ENCODE measurements around the gene RSPH1. TPM values are rescaled to one million over a fixed set of nuclear protein-coding genes. Genes with fewer than 3 reads are reported as not detected.

Gene RSPH1
- total RNA-seq, 2 donors from 2014 or later: not detected

- TF ChIP-seq CTCF (IDR thresholded peaks at IDR 0.05): no peak
- no peaks in the 10 kb centered on the region for H3K4me1 ChIP-seq
- H3K4me3 ChIP-seq: no peak overlapping the region
- no peaks in the 10 kb centered on the region for H3K27me3 ChIP-seq
- H3K27ac ChIP-seq: no peak overlapping the region
- DNase-seq (ENCODE audit: low spot score): no peak
- no peaks in the 10 kb centered on the region for H3K9me3 ChIP-seq
- H3K36me3 ChIP-seq: no peaks in the 10 kb centered on the region
Observed at GRCh38 chr21:42455754-42456440, 40.1 kb downstream of the RSPH1 start.

GRCh38 chr21:42455196-42455595 is 40.8 kb downstream of the RSPH1 start:
- no peaks in the 10 kb centered on the region for H3K9me3 ChIP-seq
- no peak for TF ChIP-seq CTCF (IDR thresholded peaks at IDR 0.05)
- H3K36me3 ChIP-seq: no peaks in the 10 kb centered on the region
- no peak for DNase-seq (ENCODE audit: low spot score)
- H3K4me1 ChIP-seq: peaks cover 0 to 2% of the 10 kb centered on the region in 2 donors
- H3K4me3 ChIP-seq: no peak overlapping the region
- H3K27me3 ChIP-seq: no peaks in the 10 kb centered on the region
- no peak overlapping the region for H3K27ac ChIP-seq

GRCh38 chr21:42454786-42455185 is 41.2 kb downstream of the RSPH1 start:
- H3K27ac ChIP-seq: no peak overlapping the region
- H3K4me3 ChIP-seq: no peak overlapping the region
- no peak for TF ChIP-seq CTCF (IDR thresholded peaks at IDR 0.05)
- no peaks in the 10 kb centered on the region for H3K9me3 ChIP-seq
- H3K27me3 ChIP-seq: no peaks in the 10 kb centered on the region
- no peaks in the 10 kb centered on the region for H3K36me3 ChIP-seq
- peaks cover 0 to 3% of the 10 kb centered on the region in 2 donors for H3K4me1 ChIP-seq
- no peak for DNase-seq (ENCODE audit: low spot score)

- no peaks in the 10 kb centered on the region for H3K27me3 ChIP-seq
- no peaks in the 10 kb centered on the region for H3K9me3 ChIP-seq
- H3K36me3 ChIP-seq: no peaks in the 10 kb centered on the region
- DNase-seq (ENCODE audit: low spot score): no peak
- H3K27ac ChIP-seq: no peak overlapping the region
- H3K4me3 ChIP-seq: no peak overlapping the region
- TF ChIP-seq CTCF (IDR thresholded peaks at IDR 0.05): no peak
- peaks cover 0 to 3% of the 10 kb centered on the region in 2 donors for H3K4me1 ChIP-seq
Observed at GRCh38 chr21:42453986-42454570, 41.9 kb downstream of the RSPH1 start.

- no peaks in the 10 kb centered on the region for H3K9me3 ChIP-seq
- H3K4me3 ChIP-seq: no peak overlapping the region
- no peak for TF ChIP-seq CTCF (IDR thresholded peaks at IDR 0.05)
- no peaks in the 10 kb centered on the region for H3K27me3 ChIP-seq
- H3K27ac ChIP-seq: no peak overlapping the region
- H3K36me3 ChIP-seq: no peaks in the 10 kb centered on the region
- peaks cover 0 to 3% of the 10 kb centered on the region in 2 donors for H3K4me1 ChIP-seq
- DNase-seq (ENCODE audit: low spot score): no peak
Observed at GRCh38 chr21:42453224-42453985, 42.6 kb downstream of the RSPH1 start.
